HG02798 (cell line): Measurements from ENCODE around the gene OTOP2.
"Not testable (repeated sequence)": the region's sequence is repeated elsewhere in the genome, so short reads cannot be mapped to it uniquely, and the experiment has no call there.

Experiments used
- ATAC-seq: cut with Tn5 transposase; IDR thresholded peaks from one replicate; pipeline ENCODE4 v1.9.1; 2021; ENCODE audit warnings: mild to moderate bottlenecking; ENCODE audit not compliant: unreplicated experiment, poor library complexity

The OTOP2 gene

GRCh38 chr17:74964988-74965622 lies 41.0 kb downstream of the OTOP2 start:
- no peak for ATAC-seq

- no peak for ATAC-seq
Observed at GRCh38 chr17:74968361-74968780, 44.3 kb downstream of the OTOP2 start.

- not testable (repeated sequence) for ATAC-seq
Observed at GRCh38 chr17:74969501-74969900, 45.4 kb downstream of the OTOP2 start.

- no peak for ATAC-seq
Observed at GRCh38 chr17:74970395-74970794, 46.3 kb downstream of the OTOP2 start.

GRCh38 chr17:74971069-74971841 lies 47.2 kb downstream of the OTOP2 start:
- ATAC-seq, result no peak

- no peak for ATAC-seq
Observed at GRCh38 chr17:74971842-74972106, 47.7 kb downstream of the OTOP2 start.

- peak; percentile 57 for ATAC-seq
Observed at GRCh38 chr17:74972107-74972972, 48.3 kb downstream of the OTOP2 start, which contains the start of gene HID1. Gene HID1 (minus strand): TSS chr17:74972759. CDS start chr17:74972656, 103 bp downstream.

- ATAC-seq, result no peak
Observed at GRCh38 chr17:74972973-74973328, 48.9 kb downstream of the OTOP2 start.

- no peak for ATAC-seq
Observed at GRCh38 chr17:74975943-74976342, 51.9 kb downstream of the OTOP2 start.

GRCh38 chr17:74977802-74978201 lies 53.7 kb downstream of the OTOP2 start:
- ATAC-seq, result no peak

- ATAC-seq, result no peak
Observed at GRCh38 chr17:74978240-74978639, 54.2 kb downstream of the OTOP2 start.

GRCh38 chr17:74979408-74980146 lies 55.5 kb downstream of the OTOP2 start:
- no peak for ATAC-seq

- ATAC-seq, result no peak
Observed at GRCh38 chr17:74981318-74981978, 57.4 kb downstream of the OTOP2 start.

GRCh38 chr17:74981979-74982662 lies 58.0 kb downstream of the OTOP2 start:
- peak; percentile 60 for ATAC-seq

GRCh38 chr17:74982663-74983313 lies 58.7 kb downstream of the OTOP2 start:
- not testable (repeated sequence) for ATAC-seq
